Smooth muscle cell (in vitro differentiated cells): Measurements from ENCODE around the gene GRIK4. TPM values are rescaled to one million over a fixed set of nuclear protein-coding genes. Genes with fewer than 3 reads are reported as not detected.

ENCODE experiments used
- DNase-seq: peaks from one replicate; lab custom pipeline; 2025; ENCODE audit not compliant: unreplicated experiment; lab: John Stamatoyannopoulos, UW
- H2AFZ ChIP-seq: fragments of 200-600 bp; sonication (generic); 2 replicates; pipeline ENCODE4 v1.6.0; 2016; ENCODE audit warnings: antibody characterized with exemption, low read depth, mild to moderate bottlenecking
- H3F3A ChIP-seq: fragments of 200-600 bp; sonication (generic); 2 replicates; pipeline ENCODE4 v1.6.0; 2017; ENCODE audit warnings: antibody characterized with exemption, low read depth
- H3K27ac ChIP-seq: fragments of 200-600 bp; sonication (generic); 2 replicates; pipeline ENCODE4 v1.5.1; 2016; ENCODE audit warnings: low read depth, mild to moderate bottlenecking
- H3K27me3 ChIP-seq: fragments of 200-600 bp; sonication (generic); 2 replicates; pipeline ENCODE4 v1.6.1; 2016; ENCODE audit warnings: low read depth, mild to moderate bottlenecking
- H3K36me3 ChIP-seq: fragments of 200-600 bp; sonication (generic); 2 replicates; pipeline ENCODE4 v1.5.1; 2016; ENCODE audit warnings: low read depth
- H3K4me1 ChIP-seq: fragments of 200-600 bp; sonication (generic); 2 replicates; pipeline ENCODE4 v1.5.1; 2016; ENCODE audit warnings: low read depth
- H3K4me2 ChIP-seq: fragments of 200-600 bp; sonication (generic); 2 replicates; pipeline ENCODE4 v1.6.0; 2016; ENCODE audit warnings: mild to moderate bottlenecking
- H3K4me3 ChIP-seq: fragments of 200-600 bp; sonication (generic); 2 replicates; pipeline ENCODE4 v1.5.1; 2016; ENCODE audit warnings: mild to moderate bottlenecking
- H3K79me2 ChIP-seq: fragments of 200-600 bp; sonication (generic); 2 replicates; pipeline ENCODE4 v1.6.0; 2016; ENCODE audit warnings: low read depth, mild to moderate bottlenecking
- H3K9ac ChIP-seq: fragments of 200-600 bp; sonication (generic); 2 replicates; pipeline ENCODE4 v1.6.0; 2016; ENCODE audit warnings: low read depth
- H3K9me3 ChIP-seq: fragments of 200-600 bp; sonication (generic); replicated peaks from 2 replicates; pipeline ENCODE4 v1.5.1; 2016; ENCODE audit warnings: low read depth
- H4K20me1 ChIP-seq: fragments of 200-600 bp; sonication (generic); 2 replicates; pipeline ENCODE4 v1.6.0; 2016; ENCODE audit warnings: low read depth
- CTCF ChIP-seq: fragments of 200-600 bp; sonication (generic); IDR thresholded peaks from 2 replicates; pipeline ENCODE4 v1.5.1; 2017; ENCODE audit warnings: borderline replicate concordance, mild to moderate bottlenecking, antibody characterized with exemption; ENCODE audit not compliant: insufficient read depth, poor library complexity, severe bottlenecking
- WGBS: methylation state at CpG from one replicate; pipeline ENCODE4 v1.1.7; 2016; ENCODE audit warnings: low lambda C conversion rate; 5-methylcytosine and 5-hydroxymethylcytosine counted together
- polyA plus RNA-seq: library from polyadenylated mRNA; unstranded; fragments of >200 nt; fragmentation: Nextera tagmentation; extraction: Ambion mirVana; gene quantifications from 2 replicates; pipeline ENCODE4 v1.2.1, GENCODE V29; 2016
- total RNA-seq: library from RNA; depleted of rRNA; stranded (reverse); fragments of >200 nt; gene quantifications from 2 replicates; pipeline ENCODE4 v1.2.3, GENCODE V29; 2014

Gene GRIK4
- total and polyA plus RNA-seq, 2 experiments from 2014 or later, result not detected

GRCh38 chr11:120658071-120658423 is 146.5 kb downstream of the GRIK4 start:
- Histone ChIP-seq H3K4me1 (no peaks in the 10 kb centered on the region), H3K4me3 (no peak overlapping the region), H2AFZ (no peak overlapping the region), H3K27ac (no peak overlapping the region), H3K9ac (no peak overlapping the region), H4K20me1 (no peaks in the 10 kb centered on the region), H3F3A (no peaks in the 10 kb centered on the region), H3K27me3 (peaks cover 16% of the 10 kb centered on the region), H3K36me3 (no peaks in the 10 kb centered on the region), H3K4me2 (no peak overlapping the region), H3K9me3 (no peaks in the 10 kb centered on the region), H3K79me2 (no peaks in the 10 kb centered on the region)
- 92% methylated on average over 3 of the region's 3 CpGs for WGBS
- no peak for DNase-seq
- TF ChIP-seq CTCF, result no peak

- TF ChIP-seq CTCF, result no peak
- H3K27me3 ChIP-seq, result peaks cover 26% of the 10 kb centered on the region
- H3K79me2 ChIP-seq, result no peaks in the 10 kb centered on the region
- no peaks in the 10 kb centered on the region for H3F3A ChIP-seq
- no peaks in the 10 kb centered on the region for H4K20me1 ChIP-seq
- H2AFZ ChIP-seq, result no peak overlapping the region
- no peak overlapping the region for H3K27ac ChIP-seq
- H3K36me3 ChIP-seq, result no peaks in the 10 kb centered on the region
- no peaks in the 10 kb centered on the region for H3K4me1 ChIP-seq
- DNase-seq, result no peak
- WGBS, result 82% methylated on average over 6 of the region's 6 CpGs
- no peak overlapping the region for H3K9ac ChIP-seq
- H3K4me3 ChIP-seq, result no peak overlapping the region
- H3K4me2 ChIP-seq, result no peak overlapping the region
- H3K9me3 ChIP-seq, result no peaks in the 10 kb centered on the region
These were observed 147.5 kb downstream of the GRIK4 start for GRCh38 chr11:120659076-120659475.

GRCh38 chr11:120660024-120660565 is 148.5 kb downstream of the GRIK4 start:
- no peak for DNase-seq
- Histone ChIP-seq H3K4me3 (no peak overlapping the region), H3K9me3 (no peaks in the 10 kb centered on the region), H4K20me1 (no peaks in the 10 kb centered on the region), H3K27ac (no peak overlapping the region), H3K4me1 (no peaks in the 10 kb centered on the region), H3K27me3 (peaks cover 37% of the 10 kb centered on the region), H3F3A (no peaks in the 10 kb centered on the region), H3K9ac (no peak overlapping the region), H3K4me2 (no peak overlapping the region), H2AFZ (no peak overlapping the region), H3K36me3 (no peaks in the 10 kb centered on the region), H3K79me2 (no peaks in the 10 kb centered on the region)
- peak; percentile 50 for TF ChIP-seq CTCF
- 44% methylated on average over 17 of the region's 17 CpGs for WGBS

- Histone ChIP-seq H3K36me3 (no peaks in the 10 kb centered on the region), H3K79me2 (no peaks in the 10 kb centered on the region), H3K4me3 (no peak overlapping the region), H3K4me1 (no peaks in the 10 kb centered on the region), H3F3A (no peaks in the 10 kb centered on the region), H3K9ac (no peak overlapping the region), H3K27ac (no peak overlapping the region), H3K9me3 (no peaks in the 10 kb centered on the region), H4K20me1 (no peaks in the 10 kb centered on the region), H2AFZ (no peak overlapping the region), H3K27me3 (peaks cover 47% of the 10 kb centered on the region), H3K4me2 (no peak overlapping the region)
- no peak for DNase-seq
- 88% methylated on average over 9 of the region's 9 CpGs for WGBS
- no peak for TF ChIP-seq CTCF
These were observed 150.6 kb downstream of the GRIK4 start for GRCh38 chr11:120662071-120662676.
